GM11168 (cell line): ENCODE results near the gene TTC38.

ENCODE experiments used
- in situ Hi-C: fragments of 300-500 bp; cut with MboI; formaldehyde crosslinking; loops from one replicate; pipeline ENCODE4 v1.12.0; 2022; ENCODE audit warnings: low sequenced_read_pairs; ENCODE audit not compliant: unreplicated experiment

TTC38 gene

GRCh38 chr22:46293577-46294260 is 25.9 kb downstream of the TTC38 start:
- in situ Hi-C loops = no loop called here

- in situ Hi-C loops = loop anchor here (5.0 kb wide), 1 partner anchor 162 kb away; no protein-coding TSS in a partner anchor
These were observed 27.0 kb downstream of the TTC38 start for GRCh38 chr22:46294784-46295183.

GRCh38 chr22:46295277-46295971 is 27.6 kb downstream of the TTC38 start:
- in situ Hi-C loops = loop anchor here (5.0 kb wide), 1 partner anchor 163 kb away; no protein-coding TSS in a partner anchor

- in situ Hi-C loops = loop anchor here (5.0 kb wide), 1 partner anchor 164 kb away; no protein-coding TSS in a partner anchor
These were observed 28.7 kb downstream of the TTC38 start, which contains the start of gene GTSE1 for GRCh38 chr22:46296257-46297150. Gene GTSE1 (plus strand): TSS chr22:46296870. CDS start chr22:46297401, 531 bp downstream.

GRCh38 chr22:46297151-46297812 is 29.5 kb downstream of the TTC38 start:
- in situ Hi-C loops = loop anchor here (5.0 kb wide), 1 partner anchor 165 kb away; no protein-coding TSS in a partner anchor

GRCh38 chr22:46299101-46299500 is 31.3 kb downstream of the TTC38 start:
- in situ Hi-C loops = loop anchor here (5.0 kb wide), 1 partner anchor 167 kb away; no protein-coding TSS in a partner anchor

GRCh38 chr22:46300491-46300890 is 32.7 kb downstream of the TTC38 start:
- in situ Hi-C loops = no loop called here

- in situ Hi-C loops = no loop called here
These were observed 35.6 kb downstream of the TTC38 start for GRCh38 chr22:46303347-46303965.

GRCh38 chr22:46308283-46308988 is 40.6 kb downstream of the TTC38 start:
- in situ Hi-C loops = no loop called here

GRCh38 chr22:46309526-46310085 is 41.8 kb downstream of the TTC38 start:
- in situ Hi-C loops = loop anchor here (10.0 kb wide), 1 partner anchor 305 kb away; no protein-coding TSS in a partner anchor

GRCh38 chr22:46312056-46312455 is 44.2 kb downstream of the TTC38 start:
- in situ Hi-C loops = loop anchor here (10.0 kb wide), 1 partner anchor 307 kb away; no protein-coding TSS in a partner anchor

- in situ Hi-C loops = loop anchor here (10.0 kb wide), 1 partner anchor 308 kb away; no protein-coding TSS in a partner anchor
These were observed 45.0 kb downstream of the TTC38 start for GRCh38 chr22:46312848-46313247.

GRCh38 chr22:46315976-46316375 is 48.2 kb downstream of the TTC38 start:
- in situ Hi-C loops = loop anchor here (10.0 kb wide), 1 partner anchor 311 kb away; no protein-coding TSS in a partner anchor

- in situ Hi-C loops = loop anchor here (10.0 kb wide), 1 partner anchor 313 kb away; no protein-coding TSS in a partner anchor
These were observed 49.8 kb downstream of the TTC38 start for GRCh38 chr22:46317646-46318045.

- in situ Hi-C loops = loop anchor here (10.0 kb wide), 1 partner anchor 314 kb away; no protein-coding TSS in a partner anchor
These were observed 50.8 kb downstream of the TTC38 start for GRCh38 chr22:46318576-46318975.

GRCh38 chr22:46319319-46319718 is 51.5 kb downstream of the TTC38 start:
- in situ Hi-C loops = loop anchor here (10.0 kb wide), 1 partner anchor 315 kb away; no protein-coding TSS in a partner anchor

GRCh38 chr22:46320166-46320710 is 52.4 kb downstream of the TTC38 start:
- in situ Hi-C loops = no loop called here
